Measurements from ENCODE around the gene LRP3. TPM values are rescaled to one million over a fixed set of nuclear protein-coding genes. Genes with fewer than 3 reads are reported as not detected.

Gene LRP3
- polyA plus RNA-seq, 1 of the 3 experiments (the other 2 are of a cell fraction) = 8.2 TPM

- no peak overlapping the region for H3K4me2 ChIP-seq
- H3K9me2 ChIP-seq = no peaks in the 10 kb centered on the region
- peaks cover 0 to 19% of the 10 kb centered on the region in 2 experiments; a peak in 2 of 4 replicates for H3K4me1 ChIP-seq (ENCODE audit: control insufficient read depth in 1 of 2, insufficient read depth in 2 of 2, low read depth in 1 of 2, low read length in 1 of 2)
- WGBS (ENCODE audit: low lambda C conversion rate) = 92% methylated on average over 3 of the region's 5 CpGs
- no peaks in the 10 kb centered on the region for H3K27me3 ChIP-seq (ENCODE audit: insufficient read depth)
- ChIA-PET POLR2A (no interaction called here), CTCF (interaction anchor here (0.7 to 6.1 kb wide), 4 partner anchors 10 to 49 kb away, joined by 3 to 27 read pairs (median 14); no protein-coding TSS in a partner anchor)
- peaks cover 23% of the 10 kb centered on the region for H3F3A ChIP-seq (replicated peaks; ENCODE audit: insufficient read depth)
- H3K36me3 ChIP-seq (replicated peaks in 1 of 2; ENCODE audit: control insufficient read depth in 1 of 2, insufficient read depth in 2 of 2, low read length in 1 of 2) = no peaks in the 10 kb centered on the region
- H4K20me1 ChIP-seq (ENCODE audit: insufficient read depth) = no peaks in the 10 kb centered on the region
- H3K79me2 ChIP-seq (ENCODE audit: insufficient read depth) = peaks cover 12% of the 10 kb centered on the region; the same call in 1 of the 2 replicates
- no peak overlapping the region for H3K9ac ChIP-seq
- no peak overlapping the region for H3K27ac ChIP-seq (ENCODE audit: low read depth in 2 of 2, low read length in 1 of 2)
- no peak overlapping the region for H3K4me3 ChIP-seq (ENCODE audit: low read depth in 2 of 2, low read length in 1 of 2)
- H3K9me3 ChIP-seq = no peaks in the 10 kb centered on the region
- DNase-seq = no peak
- no peak overlapping the region for H2AFZ ChIP-seq (ENCODE audit: low read depth)
- TF ChIP-seq GABPA (IDR thresholded peaks at IDR 0.05; ENCODE audit: low read depth) (no peak), EZH2phosphoT487 (IDR thresholded peaks at IDR 0.05; ENCODE audit: borderline replicate concordance, low read depth) (no peak)
Measured at GRCh38 chr19:33174186-33174585, 19.9 kb upstream of the LRP3 start.

DNA sequence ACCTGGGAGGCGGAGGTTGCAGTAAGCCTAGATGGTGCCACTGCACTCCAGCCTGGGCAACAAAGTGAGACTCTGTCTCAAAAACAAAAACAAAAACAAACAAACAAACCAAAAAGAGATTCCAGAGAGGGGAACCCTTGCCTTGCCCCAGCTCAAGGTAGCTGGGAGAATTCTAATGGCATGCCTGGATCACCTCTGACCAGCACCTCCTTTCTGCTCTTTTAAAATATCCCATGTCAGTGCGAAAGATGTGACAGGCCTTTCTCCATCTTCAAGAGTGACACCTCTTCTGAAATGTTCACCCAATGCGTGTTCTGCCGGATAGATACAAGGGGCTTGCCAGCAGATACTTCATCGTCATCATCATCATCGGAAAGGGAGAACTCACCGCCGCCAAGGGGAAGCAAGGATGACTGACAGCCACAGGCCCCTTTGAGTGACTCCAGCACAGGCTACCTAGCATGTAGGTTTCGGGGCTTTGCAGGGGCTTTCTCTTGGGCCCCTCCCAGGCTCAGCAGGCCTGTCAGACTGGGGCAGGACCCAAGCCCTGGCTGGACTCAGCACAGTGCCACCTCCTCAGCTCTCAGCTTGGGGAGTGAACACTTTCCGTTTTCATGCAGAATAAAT, 18.9 kb upstream of the LRP3 start:
- H3K9ac ChIP-seq = no peak overlapping the region
- H2AFZ ChIP-seq (ENCODE audit: low read depth) = no peak overlapping the region
- no peaks in the 10 kb centered on the region for H4K20me1 ChIP-seq (ENCODE audit: insufficient read depth)
- CTCF ChIA-PET = interaction anchor here (0.7 to 4.4 kb wide), 10 partner anchors 9 to 921 kb away, joined by 3 to 27 read pairs (median 6); no protein-coding TSS in a partner anchor
- no peak for TF ChIP-seq TEAD4 (IDR thresholded peaks at IDR 0.05; ENCODE audit: borderline replicate concordance, insufficient read depth)
- TF ChIP-seq MXI1 (IDR thresholded peaks at IDR 0.05; ENCODE audit: low read depth, low read length) = no peak
- TF ChIP-seq YY1 (IDR thresholded peaks at IDR 0.05; ENCODE audit: low read depth) = no peak
- TF ChIP-seq RCOR1 (IDR thresholded peaks at IDR 0.05; ENCODE audit: low read length) = no peak
- TF ChIP-seq POLR2AphosphoS5 (IDR thresholded peaks at IDR 0.05; ENCODE audit: low read depth, low read length) = no peak
- no peak for TF ChIP-seq USF1 (IDR thresholded peaks at IDR 0.05; ENCODE audit: borderline replicate concordance, low read depth)
- TF ChIP-seq FOXM1 (IDR thresholded peaks at IDR 0.05; ENCODE audit: low read depth) = no peak
- no peaks in the 10 kb centered on the region for H3K9me2 ChIP-seq
- DNase-seq = no peak
- peak overlapping the region; percentile 80 to 81; a peak in 3 of 4 replicates for H3K4me3 ChIP-seq (ENCODE audit: low read depth in 2 of 2, low read length in 1 of 2)
- peaks cover 0 to 19% of the 10 kb centered on the region in 2 experiments; a peak in 2 of 4 replicates for H3K4me1 ChIP-seq (ENCODE audit: control insufficient read depth in 1 of 2, insufficient read depth in 2 of 2, low read depth in 1 of 2, low read length in 1 of 2)
- H3K79me2 ChIP-seq (ENCODE audit: insufficient read depth) = peaks cover 12% of the 10 kb centered on the region; the same call in 1 of the 2 replicates
- peak overlapping the region in 1 of 2 experiments; percentile 93; a peak in 1 of 4 replicates for H3K27ac ChIP-seq (ENCODE audit: low read depth in 2 of 2, low read length in 1 of 2)
- POLR2A ChIA-PET = interaction anchor here (1.4 to 3.0 kb wide), 2 partner anchors 9 to 50 kb away, joined by 6 to 21 read pairs; no protein-coding TSS in a partner anchor
- H3F3A ChIP-seq (replicated peaks; ENCODE audit: insufficient read depth) = peaks cover 23% of the 10 kb centered on the region
- WGBS (ENCODE audit: low lambda C conversion rate) = 94% methylated on average over 10 of the region's 10 CpGs
- no peaks in the 10 kb centered on the region for H3K36me3 ChIP-seq (replicated peaks in 1 of 2; ENCODE audit: control insufficient read depth in 1 of 2, insufficient read depth in 2 of 2, low read length in 1 of 2)
- no peaks in the 10 kb centered on the region for H3K27me3 ChIP-seq (ENCODE audit: insufficient read depth)
- peak overlapping the region; percentile 84; the same call in 1 of the 2 replicates for H3K4me2 ChIP-seq
- H3K9me3 ChIP-seq = no peaks in the 10 kb centered on the region

All from SK-N-SH (cell line).